DOHH2 (cell line): ENCODE measurements around the gene RSBN1.

ENCODE experiments used
- H3F3A ChIP-seq: fragments of 200-600 bp; sonication (generic), shearing (Covaris generic); 2 replicates; pipeline ENCODE4 v1.6.0; 2016; ENCODE audit warnings: antibody characterized with exemption, mild to moderate bottlenecking; ENCODE audit not compliant: control insufficient read depth, insufficient read depth
- H3K27ac ChIP-seq: fragments of 200-600 bp; sonication (generic); 2 replicates; pipeline ENCODE4 v1.5.1; 2014; ENCODE audit warnings: low read depth, mild to moderate bottlenecking, low read length, moderate library complexity
- H3K27me3 ChIP-seq: fragments of 200-600 bp; sonication (generic); 2 replicates; pipeline ENCODE4 v1.6.1; 2014; ENCODE audit warnings: mild to moderate bottlenecking, low read length, mixed read lengths; ENCODE audit not compliant: control insufficient read depth
- H3K36me3 ChIP-seq: fragments of 200-600 bp; sonication (generic); 2 replicates; pipeline ENCODE4 v1.6.1; 2014; ENCODE audit warnings: mild to moderate bottlenecking, low read length, moderate library complexity, mixed read lengths; ENCODE audit not compliant: control insufficient read depth
- H3K4me1 ChIP-seq: fragments of 200-600 bp; sonication (generic); 2 replicates; pipeline ENCODE4 v1.6.1; 2014; ENCODE audit warnings: mild to moderate bottlenecking, low read length, mixed read lengths; ENCODE audit not compliant: control insufficient read depth
- H3K4me2 ChIP-seq: fragments of 200-600 bp; sonication (generic); 2 replicates; pipeline ENCODE4 v1.6.0; 2014; ENCODE audit warnings: mild to moderate bottlenecking, low read length, moderate library complexity
- H3K4me3 ChIP-seq: fragments of 200-600 bp; sonication (generic); 2 replicates; pipeline ENCODE4 v1.5.1; 2014; ENCODE audit warnings: mild to moderate bottlenecking, low read length, mixed read lengths
- H3K79me2 ChIP-seq: fragments of 200-600 bp; sonication (generic); 2 replicates; pipeline ENCODE4 v1.6.1; 2014; ENCODE audit warnings: mild to moderate bottlenecking, low read length, mixed read lengths; ENCODE audit not compliant: control insufficient read depth
- H3K9me2 ChIP-seq: fragments of 200-600 bp; sonication (generic); replicated peaks from 2 replicates; pipeline ENCODE4 v1.6.1; 2014; ENCODE audit warnings: mild to moderate bottlenecking, low read length, mixed read lengths; ENCODE audit not compliant: control insufficient read depth
- H3K9me3 ChIP-seq: fragments of 200-600 bp; sonication (generic); 2 replicates; pipeline ENCODE4 v1.6.1; 2014; ENCODE audit warnings: antibody characterized with exemption, low read length, mixed read lengths; ENCODE audit not compliant: control insufficient read depth, insufficient read depth
- H4K20me1 ChIP-seq: fragments of 200-600 bp; sonication (generic); 2 replicates; pipeline ENCODE4 v1.6.0; 2014; ENCODE audit warnings: low read depth, mild to moderate bottlenecking, antibody characterized with exemption, low read length, moderate library complexity; ENCODE audit not compliant: control insufficient read depth, insufficient read depth
- EZH2phosphoT487 ChIP-seq: fragments of 200-600 bp; sonication (generic); IDR thresholded peaks from 2 replicates; pipeline ENCODE4 v1.6.1; 2017; ENCODE audit warnings: borderline replicate concordance, mild to moderate bottlenecking, antibody characterized with exemption, low read length, moderate library complexity, mixed read lengths
- TF ChIP-seq, protein P1 (sequence below): fragments of 200-600 bp; sonication (generic); IDR thresholded peaks from one replicate; pipeline ENCODE4 v1.5.1; 2014; ENCODE audit warnings: antibody characterized with exemption, mild to moderate bottlenecking, low read depth, low read length; ENCODE audit not compliant: poor library complexity, severe bottlenecking

Gene RSBN1

GRCh38 chr1:113811888-113812660 lies at the start of gene RSBN1:
Gene RSBN1, minus strand, starts transcription at chr1:113812476. Its CDS starts 64 bp downstream, at chr1:113812412.
- peaks cover 37% of the 10 kb centered on the region for H3K36me3 ChIP-seq
- H3K4me3 ChIP-seq, result peak within 1 kb of the TSS; percentile 94
- H4K20me1 ChIP-seq, result 0 out of 2 replicates have a peak, but pooled peaks cover 5% of the 10 kb centered on the region
- peak within 1 kb of the TSS; percentile 89 for H3K27ac ChIP-seq
- peaks cover 18% of the 10 kb centered on the region for H3F3A ChIP-seq
- no peaks in the 10 kb centered on the region for H3K27me3 ChIP-seq
- peak within 1 kb of the TSS; percentile 82 for H3K4me2 ChIP-seq
- H3K79me2 ChIP-seq, result peaks cover 49% of the 10 kb centered on the region
- TF ChIP-seq EZH2phosphoT487, result no peak
- TF ChIP-seq, protein P1, sequence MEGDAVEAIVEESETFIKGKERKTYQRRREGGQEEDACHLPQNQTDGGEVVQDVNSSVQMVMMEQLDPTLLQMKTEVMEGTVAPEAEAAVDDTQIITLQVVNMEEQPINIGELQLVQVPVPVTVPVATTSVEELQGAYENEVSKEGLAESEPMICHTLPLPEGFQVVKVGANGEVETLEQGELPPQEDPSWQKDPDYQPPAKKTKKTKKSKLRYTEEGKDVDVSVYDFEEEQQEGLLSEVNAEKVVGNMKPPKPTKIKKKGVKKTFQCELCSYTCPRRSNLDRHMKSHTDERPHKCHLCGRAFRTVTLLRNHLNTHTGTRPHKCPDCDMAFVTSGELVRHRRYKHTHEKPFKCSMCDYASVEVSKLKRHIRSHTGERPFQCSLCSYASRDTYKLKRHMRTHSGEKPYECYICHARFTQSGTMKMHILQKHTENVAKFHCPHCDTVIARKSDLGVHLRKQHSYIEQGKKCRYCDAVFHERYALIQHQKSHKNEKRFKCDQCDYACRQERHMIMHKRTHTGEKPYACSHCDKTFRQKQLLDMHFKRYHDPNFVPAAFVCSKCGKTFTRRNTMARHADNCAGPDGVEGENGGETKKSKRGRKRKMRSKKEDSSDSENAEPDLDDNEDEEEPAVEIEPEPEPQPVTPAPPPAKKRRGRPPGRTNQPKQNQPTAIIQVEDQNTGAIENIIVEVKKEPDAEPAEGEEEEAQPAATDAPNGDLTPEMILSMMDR, result no peak
- H3K4me1 ChIP-seq, result peaks cover 38% of the 10 kb centered on the region
- no peaks in the 10 kb centered on the region for H3K9me3 ChIP-seq
- no peaks in the 10 kb centered on the region for H3K9me2 ChIP-seq

DNA sequence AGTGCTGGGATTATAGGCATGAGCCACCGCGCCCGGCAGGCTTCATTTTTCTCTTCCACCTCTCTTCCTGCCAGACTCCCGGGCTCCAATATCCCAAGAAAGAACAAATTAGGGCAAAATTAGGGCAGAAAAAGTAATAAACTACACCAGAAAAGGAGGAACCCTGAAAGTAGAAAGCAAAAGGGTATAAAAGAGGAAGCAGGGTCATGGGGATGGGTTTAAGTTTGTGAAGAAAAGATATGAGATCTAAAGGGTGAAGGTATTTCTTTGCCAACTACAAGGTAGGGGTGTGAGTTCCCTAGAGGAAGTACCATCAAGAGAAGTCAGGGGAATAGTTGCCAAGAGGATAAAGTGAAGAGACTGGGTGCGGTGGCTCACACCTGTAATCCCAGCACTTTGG lies 49.4 kb upstream of the RSBN1 start:
- H3K4me1 ChIP-seq, result peaks cover 63% of the 10 kb centered on the region
- peaks cover 61% of the 10 kb centered on the region for H3K79me2 ChIP-seq
- H3K27me3 ChIP-seq, result no peaks in the 10 kb centered on the region
- H3F3A ChIP-seq, result peaks cover 17% of the 10 kb centered on the region
- H3K4me3 ChIP-seq, result no peak overlapping the region
- peaks cover 47% of the 10 kb centered on the region for H3K36me3 ChIP-seq
- H3K9me2 ChIP-seq, result no peaks in the 10 kb centered on the region
- no peak overlapping the region; the same call in 1 of the 2 replicates for H3K4me2 ChIP-seq
- H4K20me1 ChIP-seq, result no peaks in the 10 kb centered on the region
- no peak overlapping the region for H3K27ac ChIP-seq
- no peak for TF ChIP-seq EZH2phosphoT487
- TF ChIP-seq, protein P1, result no peak
- H3K9me3 ChIP-seq, result no peaks in the 10 kb centered on the region

DNA sequence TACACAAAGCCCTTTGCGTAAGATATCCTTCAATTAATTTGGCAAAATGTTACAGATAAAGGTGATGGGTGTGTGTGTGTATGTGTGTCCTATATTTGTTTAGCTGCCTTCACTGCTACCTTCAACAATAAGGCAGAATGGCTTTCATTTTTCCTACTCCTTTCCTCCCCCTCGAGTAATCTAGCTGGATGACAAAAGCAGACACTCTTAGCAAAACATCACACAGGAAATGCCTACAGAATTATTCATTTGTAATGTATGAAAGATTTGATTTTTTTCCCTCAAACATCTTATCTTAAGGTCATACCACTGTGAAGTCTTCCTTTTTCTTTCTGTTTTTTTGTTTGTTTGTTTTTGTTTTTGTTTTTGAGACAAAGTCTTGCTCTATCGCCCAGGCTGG lies 48.6 kb upstream of the RSBN1 start:
- Histone ChIP-seq H3K79me2 (peaks cover 55% of the 10 kb centered on the region), H3K4me1 (peaks cover 66% of the 10 kb centered on the region), H3K27me3 (no peaks in the 10 kb centered on the region), H3K27ac (peak overlapping the region; percentile 84), H3K9me2 (no peaks in the 10 kb centered on the region), H4K20me1 (no peaks in the 10 kb centered on the region), H3F3A (peaks cover 17% of the 10 kb centered on the region), H3K9me3 (no peaks in the 10 kb centered on the region), H3K4me3 (peak overlapping the region; percentile 56; the same call in 1 of the 2 replicates), H3K4me2 (peak overlapping the region; percentile 72), H3K36me3 (peaks cover 54% of the 10 kb centered on the region)
- TF ChIP-seq, protein P1, result no peak
- TF ChIP-seq EZH2phosphoT487, result no peak
